GM21390 (cell line): Measurements from ENCODE around the gene C1QTNF2.
"Not testable (repeated sequence)": the region's sequence is repeated elsewhere in the genome, so short reads cannot be mapped to it uniquely, and the experiment has no call there.

Experiments
- ATAC-seq: cut with Tn5 transposase; IDR thresholded peaks from one replicate; pipeline ENCODE4 v1.9.1; 2021; ENCODE audit not compliant: unreplicated experiment

The C1QTNF2 gene

DNA sequence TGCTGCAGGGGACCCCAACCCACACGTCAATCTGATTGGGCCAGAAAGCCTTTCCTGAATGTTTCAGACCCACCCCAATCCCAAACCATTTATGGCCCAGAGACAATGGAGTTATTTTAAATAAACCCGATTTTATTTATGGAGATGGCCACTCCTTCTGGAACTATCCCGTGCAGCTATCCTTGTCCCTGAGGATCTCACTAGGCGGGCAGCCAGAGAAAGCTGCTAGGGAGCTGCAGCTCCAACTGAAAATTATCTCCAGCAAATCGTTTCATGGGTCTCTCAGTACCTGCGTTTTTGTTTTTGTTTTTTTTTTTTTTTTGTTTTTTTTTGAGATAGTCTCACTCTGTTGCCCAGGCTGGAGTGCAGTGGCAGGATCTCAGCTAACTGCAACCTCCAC, 23.0 kb downstream of the C1QTNF2 start:
- no peak for ATAC-seq

DNA sequence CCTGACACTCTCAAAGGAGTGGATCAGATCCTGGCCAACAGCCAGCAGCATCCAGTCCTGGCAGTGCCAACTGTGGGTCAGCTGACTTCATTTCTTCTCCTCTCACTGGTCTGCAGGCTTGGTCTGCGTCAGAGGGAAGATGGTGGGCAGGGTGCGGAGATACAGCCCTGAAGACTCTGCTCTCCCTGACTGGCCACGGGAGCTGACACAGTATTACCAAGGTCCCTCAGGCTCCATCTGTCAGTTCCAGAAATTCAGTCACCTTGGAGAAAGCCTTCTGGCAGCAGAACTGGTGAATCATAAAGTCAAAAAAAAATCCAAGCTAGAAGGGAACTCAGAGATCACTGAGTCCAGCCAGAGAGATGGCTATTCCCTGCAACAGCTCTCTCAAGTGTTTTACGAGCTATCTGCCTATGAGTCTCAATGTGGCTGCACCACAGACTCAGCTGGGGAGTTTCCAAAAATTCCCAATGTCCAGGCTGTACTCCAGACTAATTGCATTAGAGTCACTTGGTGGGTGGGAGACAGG, 27.9 kb downstream of the C1QTNF2 start:
- ATAC-seq = no peak

DNA sequence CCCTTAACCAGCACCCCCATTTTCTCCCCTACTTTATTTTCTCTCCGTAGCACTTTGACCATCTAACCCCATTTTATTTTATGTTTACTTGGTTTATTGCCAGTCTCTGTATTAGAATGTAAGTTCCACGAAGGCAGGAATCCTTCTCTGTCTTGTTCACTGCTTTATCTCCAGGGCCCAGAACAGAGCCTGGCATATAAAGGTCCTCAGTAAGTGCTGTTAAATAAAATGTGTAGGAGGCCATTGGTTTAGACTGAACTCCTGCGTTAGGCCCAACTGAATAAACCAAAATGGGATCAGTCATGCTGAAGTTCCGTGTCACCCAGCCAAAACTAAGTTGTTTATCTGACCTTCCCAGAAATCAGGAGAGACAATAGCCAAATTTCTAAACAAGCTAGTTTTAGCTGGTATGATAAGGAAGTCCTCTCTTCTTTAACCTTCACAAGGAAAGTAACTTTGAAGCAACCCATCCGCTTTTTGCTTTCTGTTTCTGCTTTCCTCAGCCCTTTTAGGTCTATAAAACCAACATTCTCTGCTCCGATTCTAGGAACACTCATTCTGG, 29.0 kb downstream of the C1QTNF2 start:
- ATAC-seq = no peak

DNA sequence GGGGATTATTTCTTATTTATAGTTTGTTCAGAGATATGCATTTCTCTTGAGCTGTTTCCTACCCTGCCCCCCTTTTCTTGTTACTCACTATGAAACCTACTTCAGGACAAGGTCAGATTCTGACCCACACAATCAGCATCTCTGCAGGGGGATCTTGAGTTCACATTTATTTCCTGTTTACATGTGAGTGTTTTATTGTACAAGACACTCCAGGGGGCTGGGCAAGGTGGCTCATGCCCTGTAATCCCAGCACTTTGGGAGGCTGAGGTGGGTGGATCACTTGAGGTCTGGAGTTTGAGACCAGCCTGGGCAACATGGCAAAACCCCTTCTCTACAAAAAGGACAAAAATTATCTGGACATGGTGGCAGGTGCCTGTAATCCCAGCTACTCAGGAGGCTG, 29.9 kb downstream of the C1QTNF2 start:
- ATAC-seq = not testable (repeated sequence)

DNA sequence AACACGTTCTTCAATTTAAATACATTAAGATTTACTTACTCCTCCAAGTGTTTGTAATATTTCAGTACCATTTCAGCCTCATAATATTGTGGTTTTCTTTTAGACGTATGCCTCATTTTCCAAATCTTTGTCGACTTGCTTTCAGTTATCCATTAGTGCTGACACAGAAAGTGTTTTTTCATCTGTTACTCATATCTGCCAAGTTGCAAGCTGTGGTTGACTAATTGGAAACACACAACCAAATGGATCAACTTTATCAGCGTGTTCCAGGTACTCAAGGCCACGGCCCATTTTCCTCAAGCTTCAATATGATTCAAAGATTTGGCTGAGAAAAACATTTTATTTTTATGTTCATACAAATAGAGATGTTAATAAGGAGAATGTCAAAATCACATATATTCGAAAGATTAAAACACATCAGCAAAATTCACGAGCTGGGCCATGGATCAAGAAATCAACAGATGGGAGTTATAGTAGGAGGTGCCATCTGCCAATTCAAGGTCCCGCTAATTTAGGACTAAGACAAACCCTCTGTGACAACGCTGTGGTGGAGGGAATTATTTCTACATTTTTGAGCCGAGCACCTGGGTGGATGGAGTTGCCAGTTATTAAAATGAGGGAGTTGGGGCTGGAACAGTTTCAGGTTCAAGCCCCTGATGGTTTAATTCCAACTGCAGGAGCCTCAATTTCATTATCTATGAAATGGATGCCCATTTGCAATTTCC, 30.9 kb downstream of the C1QTNF2 start:
- ATAC-seq = no peak

DNA sequence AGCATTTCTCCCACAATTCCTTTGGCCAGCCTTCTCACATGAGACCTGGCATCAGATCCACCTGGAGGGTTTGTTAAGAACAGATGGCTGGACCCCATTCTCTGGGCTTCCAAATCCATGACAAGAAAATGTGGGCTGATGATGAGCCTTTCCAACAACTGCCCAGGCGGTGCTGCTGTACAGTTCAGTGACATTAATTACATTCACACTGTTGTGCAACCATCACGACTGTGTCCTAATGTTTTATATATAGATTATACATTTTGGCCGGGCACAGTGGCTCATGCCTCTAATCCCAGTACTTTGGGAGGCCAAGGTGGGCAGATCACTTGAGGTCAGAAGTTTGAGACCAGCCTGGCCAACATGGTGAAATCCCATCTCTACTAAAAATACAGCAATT, 35.7 kb downstream of the C1QTNF2 start:
- ATAC-seq = not testable (repeated sequence)

DNA sequence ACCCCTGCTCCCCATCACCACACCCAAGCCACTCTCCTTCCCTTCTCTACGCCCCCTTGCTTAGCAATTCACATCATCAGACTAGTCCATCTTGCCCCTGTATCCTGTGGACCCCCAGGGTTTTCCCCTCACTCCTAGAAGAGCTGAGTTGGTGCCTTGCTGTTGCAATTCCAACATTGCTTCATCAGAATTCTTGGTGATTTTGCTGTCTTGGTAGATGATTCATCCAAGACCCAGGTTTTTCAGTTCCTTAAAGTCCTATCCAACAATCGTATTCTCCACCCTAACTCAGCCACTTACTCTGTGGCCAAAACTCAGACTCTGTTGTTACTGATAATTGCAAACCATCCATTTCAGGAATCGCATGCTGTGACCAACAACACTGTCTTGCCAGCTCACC, 36.7 kb downstream of the C1QTNF2 start:
- no peak for ATAC-seq

DNA sequence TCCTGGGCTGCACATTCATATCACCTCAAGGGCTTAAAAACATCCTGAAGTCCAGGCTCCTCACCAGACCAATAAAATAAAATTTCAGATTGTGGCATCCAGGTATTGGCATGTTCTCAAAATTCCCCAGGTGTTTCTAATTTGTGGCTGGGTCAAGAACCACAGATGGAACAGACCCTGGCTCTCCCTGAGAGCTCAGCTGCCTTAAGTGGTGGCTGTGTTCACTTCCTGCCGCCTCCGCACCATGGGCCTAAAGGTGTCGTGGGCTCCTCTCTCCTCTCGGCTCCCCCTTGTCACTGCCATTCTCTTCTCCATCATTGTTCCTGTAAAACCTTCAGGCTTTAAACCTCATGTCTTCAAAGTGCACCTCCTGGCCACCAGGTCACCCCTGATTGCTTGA, 40.2 kb downstream of the C1QTNF2 start:
- no peak for ATAC-seq

DNA sequence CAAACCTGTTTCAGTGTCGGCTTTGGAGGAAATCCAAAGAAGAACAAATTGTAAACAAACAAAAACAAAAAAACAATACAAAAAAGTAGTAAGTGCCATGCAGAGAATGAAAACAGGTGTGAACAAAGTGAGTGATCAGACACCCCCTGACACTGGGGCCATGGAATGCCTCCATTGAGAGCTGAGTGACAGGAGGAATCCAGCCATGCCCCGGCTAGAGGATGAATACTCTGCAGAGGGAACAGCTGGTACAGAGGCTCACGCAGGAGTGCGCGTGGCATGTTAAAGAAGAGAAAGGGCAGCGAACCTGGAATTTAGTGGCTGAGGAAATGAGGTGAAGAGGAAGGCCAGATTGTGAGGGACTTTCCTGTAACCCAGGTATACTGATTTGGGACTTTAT, 42.6 kb downstream of the C1QTNF2 start:
- ATAC-seq = no peak

DNA sequence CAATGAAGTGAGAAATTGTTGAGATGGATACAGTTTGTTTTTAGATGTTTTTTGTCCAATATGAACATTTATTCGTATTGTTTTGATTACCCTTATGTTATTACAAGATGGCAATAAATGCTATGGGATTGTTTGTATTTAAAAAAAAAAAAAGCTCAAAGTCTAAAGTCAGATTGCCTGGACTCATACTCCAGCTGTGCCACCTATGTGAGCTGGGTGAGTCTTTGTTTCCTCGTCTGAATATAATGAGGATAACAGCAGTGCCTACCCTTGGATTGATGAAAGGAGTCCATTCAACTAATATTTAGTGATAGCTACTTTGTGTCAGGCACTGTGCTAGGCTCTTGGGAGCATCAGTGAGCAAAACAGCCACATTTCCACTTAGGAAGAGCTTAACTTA, 43.4 kb downstream of the C1QTNF2 start:
- no peak for ATAC-seq

DNA sequence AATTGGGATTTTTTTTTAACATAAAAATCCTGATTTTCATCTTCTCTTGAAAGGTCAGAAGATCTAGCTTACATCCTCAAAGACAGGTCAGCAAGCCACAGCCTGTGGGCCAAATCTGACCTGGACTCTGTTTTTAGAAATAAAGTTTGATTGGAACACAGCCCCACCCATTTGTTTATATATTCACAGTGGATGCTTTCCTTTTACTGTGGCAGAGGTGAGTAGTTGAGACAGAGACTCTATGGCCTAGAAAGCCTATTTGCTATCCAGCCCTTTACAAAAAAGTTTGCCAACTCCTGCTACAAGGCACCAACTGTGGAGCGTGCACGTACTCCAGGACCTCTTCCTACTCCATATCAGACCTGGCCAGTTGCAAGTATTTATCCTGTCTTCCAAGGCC, 44.7 kb downstream of the C1QTNF2 start:
- ATAC-seq = no peak

DNA sequence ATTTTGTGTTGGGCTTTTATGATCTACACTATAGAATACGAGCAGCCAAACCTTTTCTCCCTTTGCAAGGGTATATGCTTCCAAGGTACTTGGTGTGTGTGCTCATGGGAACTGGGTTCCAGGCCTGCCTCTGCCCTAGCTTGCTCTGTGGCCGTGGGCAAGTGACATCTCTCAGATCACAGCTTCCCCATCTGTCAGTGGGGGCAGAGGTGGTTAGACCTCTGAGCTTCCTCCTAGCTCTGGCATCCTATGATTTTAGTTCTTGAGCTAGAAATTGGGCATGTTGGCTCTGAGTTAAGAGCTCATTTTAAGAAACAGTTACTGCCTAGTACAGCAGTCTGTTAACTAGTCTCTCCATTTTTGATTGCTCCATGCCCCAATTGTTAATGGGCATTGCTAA, 45.5 kb downstream of the C1QTNF2 start:
- no peak for ATAC-seq

DNA sequence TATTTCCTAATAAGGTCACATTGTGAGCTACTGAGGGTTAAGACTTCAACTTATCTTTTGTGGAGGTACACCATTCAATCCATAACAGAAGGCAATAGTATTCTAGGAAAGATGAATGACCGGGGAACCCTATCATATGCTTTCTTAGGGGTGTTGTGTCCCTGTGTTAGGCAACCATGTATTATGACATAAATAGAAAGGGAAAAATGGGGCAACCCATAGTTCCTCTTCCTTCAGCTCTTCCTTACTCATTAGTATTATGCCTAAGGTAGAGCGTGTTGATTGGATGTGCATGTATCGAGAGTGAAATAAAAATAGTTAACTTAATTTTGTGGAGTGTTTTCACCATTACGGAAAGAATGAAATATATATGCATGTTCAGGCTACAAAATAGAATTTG, 52.0 kb downstream of the C1QTNF2 start:
- no peak for ATAC-seq

DNA sequence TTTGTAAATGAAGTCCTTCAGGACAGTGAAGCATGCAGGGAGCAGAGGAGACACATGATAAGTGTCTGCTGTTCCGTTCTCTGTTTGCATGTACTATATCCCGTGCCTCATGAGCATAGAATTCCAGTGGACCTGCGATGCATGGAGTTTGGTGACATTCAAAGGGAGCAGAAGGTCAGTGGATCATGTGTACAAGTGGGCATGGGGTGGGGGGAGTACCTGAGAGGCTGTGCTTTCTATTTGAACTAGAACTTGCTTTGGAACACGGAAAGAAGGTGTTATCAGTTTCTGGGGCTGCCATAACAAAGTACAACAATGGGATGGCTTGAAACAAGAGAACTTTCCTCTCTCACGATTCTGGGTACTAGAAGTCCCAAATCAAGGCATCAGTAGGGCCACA, 53.0 kb downstream of the C1QTNF2 start:
- ATAC-seq = no peak

DNA sequence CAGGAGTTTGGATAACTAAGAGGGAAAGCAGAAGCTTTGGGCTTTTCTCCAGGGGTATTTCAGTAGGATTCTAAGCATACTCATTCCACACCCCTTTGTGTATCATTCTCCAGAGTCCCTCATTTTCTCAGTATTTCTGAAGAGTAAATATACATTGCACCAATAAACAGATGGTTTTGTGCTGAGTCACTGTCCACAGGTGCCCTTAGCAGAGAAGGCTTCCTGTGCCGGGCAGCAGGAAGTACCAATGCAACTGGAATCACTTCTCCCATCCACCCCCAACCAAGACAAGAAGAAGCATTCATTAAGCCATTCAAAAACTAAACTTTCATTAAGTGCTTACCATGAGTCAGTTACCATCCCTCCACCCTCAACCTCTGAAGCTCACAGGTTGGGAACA, 54.5 kb downstream of the C1QTNF2 start:
- ATAC-seq = no peak

DNA sequence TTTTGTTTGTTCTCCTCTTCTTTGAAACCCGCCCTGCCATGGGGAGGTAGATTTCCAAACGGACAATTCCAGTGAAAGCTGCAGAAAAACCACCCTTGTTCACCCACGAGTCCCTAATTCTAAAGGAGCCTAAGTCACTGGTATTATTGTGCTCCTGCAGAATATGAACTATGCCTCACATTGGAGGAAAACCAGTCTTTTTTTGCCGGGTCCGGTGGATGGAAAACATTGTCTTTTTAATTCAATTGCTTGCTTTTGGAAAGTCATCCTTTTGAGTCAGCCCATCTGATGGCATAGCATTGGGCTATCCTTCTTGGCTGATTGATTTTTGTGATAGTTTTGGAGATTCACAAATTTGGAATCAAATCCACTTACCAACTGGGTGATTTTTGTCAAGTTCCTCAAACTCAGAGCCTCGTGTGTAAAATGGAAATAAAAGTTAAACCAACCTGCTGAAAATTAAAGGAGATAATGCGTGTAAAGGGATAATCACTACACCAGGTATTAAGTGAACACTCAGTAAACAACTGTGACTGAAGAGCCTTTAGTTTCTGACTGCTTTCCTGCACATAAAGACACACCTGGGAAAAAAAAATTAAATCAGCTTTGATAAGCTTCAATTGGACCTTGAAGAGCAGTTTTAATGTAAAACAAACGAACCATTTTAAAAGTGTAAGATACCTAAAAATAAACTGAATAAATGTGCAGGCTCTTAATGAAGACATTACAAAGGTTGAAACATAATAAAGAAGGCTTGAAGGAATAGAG, 57.3 kb downstream of the C1QTNF2 start:
- no peak for ATAC-seq

DNA sequence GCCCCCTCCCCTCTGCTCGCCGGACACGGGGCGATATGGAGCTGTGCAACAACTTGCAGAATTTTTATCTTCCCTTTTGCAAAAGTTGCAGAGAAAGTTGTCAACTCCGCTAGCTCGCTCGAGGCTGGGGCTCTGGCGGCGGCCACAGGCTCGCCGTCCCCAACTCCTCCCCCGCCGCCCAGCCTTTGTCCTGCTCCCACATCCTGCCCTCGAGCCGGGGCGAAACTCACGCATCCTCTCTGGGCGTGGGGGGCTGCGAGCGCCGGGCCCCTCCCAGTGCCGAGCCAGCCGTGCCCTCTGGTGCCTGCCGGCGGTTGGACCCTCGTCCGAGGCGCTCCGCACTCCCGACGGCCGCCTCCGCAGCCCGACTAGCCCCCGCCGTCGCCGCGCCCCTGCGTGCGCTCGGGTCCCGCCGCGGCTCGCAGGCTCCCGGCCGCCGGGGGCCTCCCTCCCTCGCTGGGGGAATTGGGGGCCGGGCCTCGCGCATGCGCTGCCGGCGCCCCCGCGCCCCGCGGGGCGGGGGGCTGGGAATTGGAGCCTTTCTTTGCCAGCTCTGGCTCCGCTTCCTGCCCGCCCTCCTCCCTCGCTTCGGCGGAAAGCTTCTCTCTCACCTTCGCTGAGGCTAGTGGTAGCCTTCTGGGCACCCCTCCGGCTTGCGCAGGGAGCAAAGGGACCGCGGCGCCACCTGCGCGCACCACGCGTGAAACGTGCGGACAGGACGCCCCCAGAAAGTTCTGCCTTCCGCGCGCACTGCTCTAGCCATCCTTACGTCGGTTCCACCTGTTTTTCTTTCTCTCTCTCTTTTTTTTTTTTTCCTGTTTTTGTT, 58.1 kb downstream of the C1QTNF2 start, which contains the start of gene CCNJL:
Gene CCNJL (minus strand): TSS at position 431 of the 826 bp plus-strand sequence. CDS start 641 bp downstream, outside the sequence.
- peak; percentile 73 for ATAC-seq

DNA sequence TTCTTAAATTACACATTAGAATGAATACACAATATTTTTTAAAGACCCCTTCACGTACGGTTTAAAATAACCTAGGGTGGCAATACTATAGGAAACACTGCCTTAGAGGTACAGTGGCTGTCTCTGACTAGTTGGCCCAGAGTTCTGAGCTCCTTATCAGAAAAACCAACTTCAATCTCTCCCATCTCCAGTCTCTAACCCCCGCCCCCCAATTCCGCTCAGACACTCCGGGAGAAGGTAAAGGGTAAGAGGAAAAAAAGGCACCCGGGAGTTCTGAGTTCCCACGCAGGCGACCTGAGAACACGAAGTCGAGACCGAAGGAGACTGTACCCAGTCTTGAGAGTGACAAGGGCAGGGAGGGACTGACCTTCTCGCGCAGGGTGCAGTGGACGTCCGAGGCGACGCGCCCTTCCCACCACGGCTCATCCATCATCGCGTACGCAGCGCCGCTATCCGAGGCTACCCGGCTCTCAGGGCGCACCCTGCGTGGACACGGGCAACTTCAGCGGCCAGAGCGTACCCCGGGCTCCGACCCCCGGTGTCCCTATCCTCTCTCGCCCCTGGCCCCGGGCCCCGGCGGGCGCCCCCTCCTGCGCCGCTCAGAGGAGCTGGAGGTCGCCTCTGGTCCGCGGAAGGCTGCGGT, 58.8 kb downstream of the C1QTNF2 start:
- ATAC-seq = peak; percentile 4

DNA sequence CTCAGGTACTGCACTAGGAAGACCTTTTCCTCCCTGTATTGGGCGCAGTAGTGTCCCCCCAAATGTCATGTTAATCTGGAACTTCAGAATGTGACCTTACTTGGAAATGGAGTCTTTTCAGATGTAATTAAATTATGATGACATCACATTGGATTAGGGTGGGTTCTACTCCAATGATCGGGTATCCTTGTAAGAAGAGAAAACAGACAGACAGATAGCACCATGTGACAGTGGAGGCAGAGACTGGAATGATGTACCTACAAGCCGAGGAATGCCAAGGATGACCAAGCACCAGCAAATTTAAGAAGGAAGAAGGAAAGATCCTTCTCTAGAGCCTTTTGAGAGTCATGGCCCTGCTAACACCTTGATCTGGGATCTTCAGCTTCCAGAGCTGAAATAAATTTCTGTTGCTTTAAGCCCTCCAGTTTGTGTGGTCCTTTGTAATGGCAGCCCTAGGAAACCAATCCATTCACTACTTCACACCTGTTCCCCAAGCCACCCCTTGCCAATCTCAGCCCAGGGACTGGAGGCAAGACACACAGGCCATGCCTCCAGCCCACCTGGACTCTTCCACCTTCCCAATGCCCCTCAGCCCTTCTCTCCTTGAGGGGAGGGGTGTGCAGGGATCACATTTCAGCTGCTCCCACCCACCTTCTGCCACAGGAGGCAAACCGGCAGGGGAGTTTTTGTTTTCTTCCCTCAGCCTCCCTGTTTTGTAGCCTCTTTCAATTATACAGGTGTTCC, 59.7 kb downstream of the C1QTNF2 start:
- no peak for ATAC-seq

DNA sequence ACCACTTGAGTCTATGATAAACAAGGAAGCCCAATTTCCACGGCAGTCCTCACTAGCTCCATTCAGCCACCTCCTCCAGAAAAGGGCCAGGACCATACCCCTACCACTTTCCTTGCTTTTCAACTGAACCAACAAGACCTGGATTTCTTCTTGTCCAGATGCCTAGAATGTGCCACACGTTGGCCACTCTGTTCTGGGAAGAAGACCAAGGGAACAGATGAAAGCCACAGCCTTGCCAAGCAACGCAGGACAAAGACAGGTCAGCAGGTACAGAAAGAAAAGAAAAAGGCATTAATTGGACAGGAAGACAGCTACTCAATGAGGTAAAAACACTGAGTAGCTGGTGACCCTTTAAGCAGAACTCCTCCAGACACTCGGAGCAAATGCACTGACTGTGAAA, 60.3 kb downstream of the C1QTNF2 start:
- no peak for ATAC-seq
